Right lobe of liver (tissue), 4 donors: ENCODE data around the gene NDUFS8.

Experiments used
- POLR2A ChIP-seq: fragments of 450-650 bp; IDR thresholded peaks from one replicate; pipeline ENCODE4 v1.6.1; 2017; ENCODE audit warnings: antibody characterized with exemption, mild to moderate bottlenecking
- TF ChIP-seq, protein P1 (sequence below), 4 donors: fragments of 200-600 bp in 3 of 4; fragments of 450-650 bp in 1 of 4; IDR thresholded peaks; one replicate each; pipeline versions ENCODE4 v1.5.1 to v1.8.0; 2016 to 2022; ENCODE audit warnings: antibody characterized with exemption in 4 of 4, mild to moderate bottlenecking in 2 of 4
- donor health status: DM: no; HTN: no; CAD: no.
- donor health status: DM: no; HTN: no; CAD: no.
- donor health status: DM: no; HTN: yes; CAD: no.

DNA sequence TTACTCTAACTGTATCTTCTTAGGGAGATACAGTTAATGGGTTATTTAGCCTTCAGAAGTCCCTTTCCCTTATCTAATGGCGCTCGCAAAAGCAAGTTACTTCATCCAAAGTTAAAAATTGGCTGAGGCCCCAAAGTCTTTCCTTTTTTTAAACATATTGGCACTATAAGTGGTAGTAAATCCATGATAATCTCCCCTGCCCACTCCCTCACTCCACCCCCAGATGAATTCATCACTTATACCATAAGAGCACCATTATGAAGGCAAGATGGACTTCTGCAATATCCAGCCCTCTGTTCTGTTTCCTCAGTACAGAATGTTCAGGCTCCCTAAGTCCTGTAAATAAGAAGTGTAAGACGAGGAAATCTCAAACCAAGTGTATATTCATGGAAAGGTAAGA is 53.0 kb downstream of the NDUFS8 start:
- TF ChIP-seq, protein P1, sequence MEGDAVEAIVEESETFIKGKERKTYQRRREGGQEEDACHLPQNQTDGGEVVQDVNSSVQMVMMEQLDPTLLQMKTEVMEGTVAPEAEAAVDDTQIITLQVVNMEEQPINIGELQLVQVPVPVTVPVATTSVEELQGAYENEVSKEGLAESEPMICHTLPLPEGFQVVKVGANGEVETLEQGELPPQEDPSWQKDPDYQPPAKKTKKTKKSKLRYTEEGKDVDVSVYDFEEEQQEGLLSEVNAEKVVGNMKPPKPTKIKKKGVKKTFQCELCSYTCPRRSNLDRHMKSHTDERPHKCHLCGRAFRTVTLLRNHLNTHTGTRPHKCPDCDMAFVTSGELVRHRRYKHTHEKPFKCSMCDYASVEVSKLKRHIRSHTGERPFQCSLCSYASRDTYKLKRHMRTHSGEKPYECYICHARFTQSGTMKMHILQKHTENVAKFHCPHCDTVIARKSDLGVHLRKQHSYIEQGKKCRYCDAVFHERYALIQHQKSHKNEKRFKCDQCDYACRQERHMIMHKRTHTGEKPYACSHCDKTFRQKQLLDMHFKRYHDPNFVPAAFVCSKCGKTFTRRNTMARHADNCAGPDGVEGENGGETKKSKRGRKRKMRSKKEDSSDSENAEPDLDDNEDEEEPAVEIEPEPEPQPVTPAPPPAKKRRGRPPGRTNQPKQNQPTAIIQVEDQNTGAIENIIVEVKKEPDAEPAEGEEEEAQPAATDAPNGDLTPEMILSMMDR (IDR thresholded peaks at IDR 0.05): no peak
- TF ChIP-seq POLR2A: no peak
